Fibroblast of skin of right quadriceps (primary cell): Measurements from ENCODE around the gene ATF2.

ENCODE experiments used
- DNase-seq: peaks from one replicate; pipeline ENCODE4 v3.0.0-alpha.2; 2013

ATF2 gene

GRCh38 chr2:175076272-175076671 is 91.7 kb downstream of the ATF2 start:
- no peak for DNase-seq

- DNase-seq = no peak
Measured at GRCh38 chr2:175074478-175074877, 93.5 kb downstream of the ATF2 start.

GRCh38 chr2:175068534-175068933 is 99.5 kb downstream of the ATF2 start:
- DNase-seq = no peak

GRCh38 chr2:175066411-175066810 is 101.6 kb downstream of the ATF2 start:
- no peak for DNase-seq

- DNase-seq = no peak
Measured at GRCh38 chr2:175064797-175065196, 103.2 kb downstream of the ATF2 start.

- no peak for DNase-seq
Measured at GRCh38 chr2:175063741-175064140, 104.3 kb downstream of the ATF2 start.

- DNase-seq = no peak
Measured at GRCh38 chr2:175062787-175063585, 105.0 kb downstream of the ATF2 start.

GRCh38 chr2:175057078-175057685 is 110.8 kb downstream of the ATF2 start:
- no peak for DNase-seq

- no peak for DNase-seq
Measured at GRCh38 chr2:175055993-175056392, 112.0 kb downstream of the ATF2 start.

- DNase-seq = no peak
Measured at GRCh38 chr2:175054340-175054739, 113.7 kb downstream of the ATF2 start.

GRCh38 chr2:175049661-175050060 is 118.3 kb downstream of the ATF2 start:
- DNase-seq = peak; percentile 53

- no peak for DNase-seq
Measured at GRCh38 chr2:175048275-175048674, 119.7 kb downstream of the ATF2 start.

GRCh38 chr2:175039490-175039889 is 128.5 kb downstream of the ATF2 start:
- no peak for DNase-seq

- DNase-seq = no peak
Measured at GRCh38 chr2:175039031-175039430, 129.0 kb downstream of the ATF2 start.

GRCh38 chr2:175037941-175038340 is 130.1 kb downstream of the ATF2 start:
- no peak for DNase-seq

GRCh38 chr2:175036582-175037018 is 131.4 kb downstream of the ATF2 start:
- DNase-seq = peak; percentile 10

GRCh38 chr2:175035806-175036205 is 132.2 kb downstream of the ATF2 start:
- DNase-seq = no peak

GRCh38 chr2:175034716-175035115 is 133.3 kb downstream of the ATF2 start:
- DNase-seq = no peak

GRCh38 chr2:175030380-175031271 is 137.4 kb downstream of the ATF2 start:
- peak; percentile 38 for DNase-seq

- DNase-seq = no peak
Measured at GRCh38 chr2:175027755-175028154, 140.2 kb downstream of the ATF2 start.

- DNase-seq = no peak
Measured at GRCh38 chr2:175026385-175026784, 141.6 kb downstream of the ATF2 start.

GRCh38 chr2:175025946-175026345 is 142.1 kb downstream of the ATF2 start:
- DNase-seq = no peak

- no peak for DNase-seq
Measured at GRCh38 chr2:175025233-175025632, 142.8 kb downstream of the ATF2 start.

- DNase-seq = no peak
Measured at GRCh38 chr2:175022923-175023322, 145.1 kb downstream of the ATF2 start.
